NCI-H2196 treated with DMSO at 0.1 percent for 48 hours (cell line): ENCODE data around the gene TPK1.
"Not testable (repeated sequence)": the region's sequence is repeated elsewhere in the genome, so short reads cannot be mapped to it uniquely, and the experiment has no call there.

Source experiments
- DNase-seq: peaks from one replicate; lab custom pipeline; 2025; ENCODE audit not compliant: unreplicated experiment; lab: John Stamatoyannopoulos, UW

TPK1 gene

DNA sequence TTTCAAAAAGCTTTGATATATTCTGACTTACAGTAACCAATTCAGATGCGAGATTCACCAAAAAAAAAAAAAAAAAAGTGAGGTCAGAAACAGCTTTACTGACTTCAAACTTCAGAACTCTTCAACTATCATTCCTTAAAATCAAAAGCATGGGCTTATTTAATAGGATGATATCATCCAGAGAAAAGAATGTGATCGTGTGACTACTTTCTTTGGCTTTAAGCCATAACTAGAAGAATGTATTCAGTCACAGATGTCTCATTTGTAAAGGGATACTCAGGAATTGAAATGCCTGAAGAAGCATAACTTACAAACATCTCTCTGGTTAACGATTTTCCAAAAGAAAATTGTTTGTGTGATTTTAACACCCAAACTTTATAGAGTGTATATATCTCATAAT lies 11.5 kb downstream of the TPK1 start:
- DNase-seq, result no peak

DNA sequence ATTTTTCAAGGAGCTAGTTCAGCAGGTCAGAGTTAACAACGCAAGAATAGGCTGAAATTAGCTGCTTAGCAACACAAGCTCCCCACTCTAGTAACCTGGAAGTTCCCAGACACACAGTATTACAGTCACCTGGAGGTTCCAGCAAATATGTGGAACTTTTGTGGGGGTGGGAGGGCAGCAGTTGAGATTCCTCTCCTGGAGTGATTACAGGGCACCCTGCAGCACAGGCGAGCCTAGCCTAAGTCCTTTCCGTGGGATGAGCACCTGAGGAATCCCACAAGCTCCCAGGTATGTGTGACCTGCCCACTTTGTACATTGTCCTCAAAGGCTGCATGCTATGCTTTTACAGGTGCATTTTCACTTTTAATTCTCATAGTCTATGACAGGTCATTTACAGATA lies 13.6 kb downstream of the TPK1 start:
- DNase-seq, result no peak

DNA sequence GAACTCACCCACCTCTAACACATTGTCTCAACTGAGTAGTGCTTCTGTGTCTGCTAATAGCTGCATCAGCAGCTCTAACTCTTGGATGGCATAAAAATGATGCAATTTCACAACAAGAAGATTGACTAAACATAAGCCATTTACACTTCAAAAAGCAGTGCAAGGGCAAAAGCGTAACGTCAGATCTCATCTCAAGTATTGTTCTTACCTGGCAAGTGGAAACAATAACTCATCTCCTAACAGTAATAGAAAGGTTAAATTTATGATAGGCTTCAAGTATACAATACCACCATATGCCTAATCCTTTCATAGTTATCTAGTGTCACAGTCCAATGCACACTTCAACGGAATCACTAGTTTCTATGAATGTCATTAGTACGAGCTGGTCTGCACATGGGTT lies 14.8 kb downstream of the TPK1 start:
- DNase-seq, result no peak

DNA sequence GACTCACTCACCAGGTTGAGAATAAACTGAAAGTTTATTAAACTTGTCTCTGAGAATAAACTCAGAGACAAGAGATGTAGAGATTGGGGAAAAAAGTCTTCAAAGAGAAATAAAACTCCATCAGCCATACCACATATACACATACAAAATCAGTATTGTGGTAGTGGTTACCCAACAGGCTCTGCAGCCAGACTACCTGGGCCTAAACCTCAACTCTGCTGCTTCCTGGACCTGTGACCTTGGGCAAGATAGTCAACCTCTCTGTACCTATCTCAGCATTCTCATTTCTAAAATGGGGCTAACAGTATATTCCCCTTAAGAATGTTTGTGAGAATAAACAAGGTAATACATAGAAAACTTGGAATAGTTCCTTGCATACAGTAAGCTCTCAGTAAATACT lies 15.3 kb downstream of the TPK1 start:
- no peak for DNase-seq

DNA sequence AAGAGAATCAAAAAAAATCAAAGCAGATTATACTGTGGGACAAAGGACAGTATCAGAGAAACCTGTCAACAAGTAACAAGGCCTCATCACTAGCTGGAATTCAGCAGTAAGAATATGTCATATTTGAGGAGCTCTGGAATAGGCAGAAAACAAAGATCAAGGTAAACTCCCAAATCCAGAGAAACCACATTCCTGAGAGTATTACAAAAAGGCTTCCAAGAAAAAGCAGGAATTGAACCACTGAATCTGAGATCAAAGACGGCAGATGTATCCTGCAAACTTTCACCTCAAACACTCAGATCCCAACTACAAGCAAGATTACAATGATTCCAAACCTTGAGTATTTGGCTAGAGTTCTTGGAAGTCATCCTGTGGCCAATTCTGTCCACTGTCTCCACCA lies 16.3 kb downstream of the TPK1 start:
- no peak for DNase-seq

DNA sequence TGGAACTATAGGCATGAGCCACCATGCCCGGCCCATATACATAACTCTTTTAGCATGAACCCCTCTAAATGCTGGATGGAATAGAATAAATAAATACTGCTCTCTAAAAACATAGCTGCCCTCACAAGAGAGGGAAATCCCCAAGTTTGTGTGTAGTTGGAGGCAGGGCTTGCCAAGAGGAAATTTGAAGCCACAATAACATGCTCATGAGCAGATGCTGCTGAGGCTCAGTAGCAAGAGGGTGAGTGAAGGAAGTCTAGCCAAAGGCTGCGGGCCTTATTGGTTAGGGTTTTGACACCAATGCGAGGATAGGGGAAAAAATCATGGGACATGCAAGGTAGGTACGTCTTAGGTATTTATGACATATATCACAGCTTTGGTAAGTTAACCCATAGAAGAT lies 17.3 kb downstream of the TPK1 start:
- DNase-seq, result no peak

DNA sequence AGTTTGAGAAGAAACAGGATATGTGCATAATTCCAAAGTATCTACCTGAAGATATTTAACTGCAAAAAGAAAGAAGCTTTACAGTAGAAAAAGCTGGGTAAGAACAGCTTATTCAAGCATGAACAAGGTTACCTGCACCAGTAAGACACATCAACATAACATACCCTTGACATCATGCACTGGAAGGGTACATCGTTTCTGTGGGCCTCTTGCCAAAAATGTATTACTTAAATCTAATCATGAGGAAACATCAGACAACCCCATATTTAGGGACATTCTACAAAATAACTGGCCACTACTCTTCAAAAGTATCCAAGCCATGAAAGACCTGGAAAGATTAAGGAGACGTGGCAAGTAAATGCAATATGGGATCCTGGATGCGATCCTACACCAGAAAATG lies 18.9 kb downstream of the TPK1 start:
- no peak for DNase-seq

DNA sequence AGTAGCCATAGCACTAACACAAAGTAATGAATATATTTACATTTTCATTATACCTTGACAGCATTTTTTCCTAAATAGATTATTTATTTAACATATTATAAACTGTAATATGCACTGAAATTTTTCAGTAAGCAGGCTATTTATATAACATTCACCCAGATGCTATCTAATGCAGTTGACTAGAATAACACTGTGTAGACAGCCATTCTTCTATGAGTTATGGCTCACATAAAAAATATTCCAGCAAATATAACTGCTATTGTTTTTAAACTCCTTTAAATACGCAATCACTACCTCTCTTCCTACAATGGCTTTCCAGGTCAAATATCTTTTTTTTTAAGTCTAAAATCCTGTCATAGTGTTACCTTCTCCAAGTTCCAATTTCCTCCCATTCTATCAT lies 21.6 kb downstream of the TPK1 start:
- no peak for DNase-seq

DNA sequence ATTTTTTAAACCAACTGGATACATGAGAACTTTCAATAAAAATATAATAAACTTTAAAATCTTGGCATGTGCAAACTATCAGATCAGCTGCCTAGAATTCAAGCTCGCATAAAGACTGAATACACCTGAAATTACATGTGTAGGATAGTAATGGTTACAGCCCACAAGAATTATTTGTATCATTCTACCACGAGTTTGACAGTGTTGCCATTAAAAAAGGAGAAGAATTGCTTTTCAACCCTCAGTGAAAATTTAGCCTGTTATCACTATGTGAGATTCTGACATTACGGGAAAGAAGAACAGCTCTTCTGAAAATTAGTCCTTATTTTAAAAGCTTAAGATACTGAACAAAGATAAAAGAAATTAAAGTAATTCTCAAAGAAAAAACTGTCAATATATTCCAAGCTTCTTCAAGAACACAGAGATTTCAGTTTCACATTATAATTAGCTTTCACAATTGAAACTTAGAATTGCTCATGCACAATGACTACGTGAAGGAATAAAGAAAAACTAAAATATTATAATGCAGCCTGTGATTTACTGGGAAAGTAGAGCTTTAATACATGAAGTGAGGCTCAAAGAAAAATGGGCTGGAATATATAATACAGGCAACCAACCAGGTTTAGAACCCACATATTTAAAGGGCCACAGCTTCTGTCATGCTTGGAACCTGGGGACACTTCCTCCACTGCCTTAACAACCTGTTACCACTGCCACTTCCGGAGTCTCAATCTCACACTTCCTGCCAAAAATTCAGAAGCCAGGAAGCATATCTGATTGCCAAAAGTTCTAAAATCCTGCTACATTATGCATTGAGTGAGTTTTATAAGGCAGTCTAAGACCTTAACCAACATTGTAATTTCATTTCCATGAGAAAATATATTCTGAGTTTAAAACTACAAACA lies 23.2 kb downstream of the TPK1 start:
- no peak for DNase-seq

DNA sequence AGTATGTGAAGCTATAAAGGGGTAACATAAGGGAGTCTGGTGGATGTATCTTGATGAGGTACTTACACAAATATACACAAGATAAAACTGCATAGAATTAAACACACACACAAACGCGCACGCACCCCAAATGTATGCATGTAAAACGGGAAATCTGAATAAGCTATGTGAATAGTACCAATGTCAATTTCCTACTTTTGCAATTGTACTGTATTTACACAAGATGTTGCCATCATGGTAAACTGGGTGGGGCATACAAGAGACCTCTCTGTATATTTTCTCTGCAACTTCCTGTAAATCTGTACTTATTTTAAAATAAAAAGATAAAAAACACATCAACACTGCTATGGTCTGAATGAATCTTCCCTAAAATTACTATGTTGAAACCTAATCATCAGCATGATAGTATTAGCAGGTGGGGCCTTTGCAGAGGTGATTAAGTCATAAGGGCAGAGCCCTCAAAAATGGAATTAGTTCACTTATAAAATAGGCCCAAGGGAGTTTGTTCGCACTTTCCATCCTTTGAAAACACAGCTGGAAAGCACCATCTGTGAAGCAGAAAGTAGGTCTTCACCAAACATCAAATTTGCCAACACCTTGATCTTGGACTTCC lies 30.1 kb downstream of the TPK1 start:
- DNase-seq, result no peak

DNA sequence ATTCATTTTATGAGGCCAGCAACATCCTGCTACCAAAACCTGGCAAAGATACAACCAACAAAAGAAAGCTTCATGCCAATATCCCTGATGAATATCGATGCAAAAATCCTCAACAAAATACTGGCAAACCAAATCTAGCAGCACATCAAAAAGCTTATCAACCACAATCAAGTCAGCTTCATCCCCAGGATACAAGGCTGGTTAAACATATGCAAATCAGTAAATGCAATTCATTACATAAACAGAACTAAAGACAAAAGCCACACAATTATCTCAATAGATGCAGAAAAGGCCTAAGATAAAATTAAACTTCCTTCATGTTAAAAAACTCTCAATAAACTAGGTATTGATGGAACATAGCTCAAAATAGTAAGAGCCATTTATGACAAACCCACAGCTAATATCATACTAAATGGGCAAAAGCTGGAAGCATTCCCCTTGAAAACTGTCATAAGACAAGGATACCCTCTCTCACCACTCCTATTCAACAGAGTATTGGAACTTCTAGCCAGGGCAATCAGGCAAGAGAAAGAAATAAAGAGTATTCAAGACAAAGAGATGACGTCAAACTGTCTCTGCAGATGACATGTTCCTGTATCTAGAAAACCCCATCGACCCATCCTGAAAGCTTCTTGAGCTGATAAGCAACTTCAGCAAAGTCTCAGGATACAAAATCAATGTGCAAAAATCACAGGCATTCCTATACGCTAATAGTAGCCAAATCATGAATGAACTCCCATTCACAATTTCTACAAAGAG lies 35.0 kb downstream of the TPK1 start:
- not testable (repeated sequence) for DNase-seq

DNA sequence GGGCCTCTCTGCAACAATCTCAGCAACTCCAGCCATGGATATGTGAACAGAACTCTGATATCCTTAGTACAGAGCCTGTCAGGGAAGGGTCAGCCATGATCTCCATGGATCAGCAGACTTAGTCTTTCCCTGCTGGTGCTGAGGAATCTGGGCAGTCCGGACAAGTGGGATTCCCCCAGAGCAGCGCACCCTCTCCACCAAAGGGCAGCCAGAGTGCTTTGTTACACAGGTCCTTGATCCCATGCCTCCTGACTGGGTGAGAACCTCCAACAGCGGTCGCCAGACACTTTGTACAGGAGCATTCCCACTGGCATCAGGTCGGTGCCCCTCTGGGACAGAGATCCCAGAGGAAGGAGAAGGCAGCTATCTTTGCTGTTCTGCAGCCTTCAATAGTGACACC lies 38.9 kb downstream of the TPK1 start:
- no peak for DNase-seq

DNA sequence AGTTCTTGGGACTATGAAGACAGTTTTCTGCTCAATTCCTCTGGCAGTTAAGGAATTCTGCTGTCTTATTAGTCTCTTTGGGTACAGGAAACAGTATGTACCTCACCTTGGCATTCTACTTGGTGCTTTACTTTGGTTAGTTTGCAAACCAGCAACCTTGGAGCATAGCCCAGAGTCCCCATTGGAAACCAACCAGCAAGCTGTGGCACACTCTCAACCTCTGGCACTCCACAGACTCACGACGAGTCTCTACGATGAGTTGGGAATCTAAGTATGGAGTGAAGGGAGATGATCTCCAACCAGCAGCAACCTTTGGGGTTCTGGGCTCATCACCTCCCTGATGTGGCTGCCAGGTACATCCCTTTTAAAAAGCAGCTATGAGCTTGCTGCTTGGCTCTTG lies 43.8 kb downstream of the TPK1 start:
- DNase-seq, result no peak

DNA sequence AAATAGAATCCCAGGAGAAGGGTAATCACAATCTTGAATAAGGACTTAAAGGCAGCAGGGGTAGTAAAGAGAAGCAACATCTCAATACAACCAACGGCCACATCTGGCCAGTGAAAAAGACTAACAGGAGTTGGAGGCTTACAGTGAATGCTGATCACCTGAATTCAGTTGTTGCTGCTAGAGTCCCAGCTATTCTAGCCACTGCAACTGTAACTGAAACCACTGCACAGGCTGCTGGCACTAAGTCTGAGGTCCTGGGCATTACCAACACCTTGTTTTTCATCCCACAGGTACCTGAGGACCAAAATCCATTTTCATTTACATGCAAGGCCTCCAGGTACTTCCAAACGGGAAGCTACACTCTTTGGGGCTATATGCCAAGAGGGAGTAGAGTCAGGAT lies 44.4 kb downstream of the TPK1 start:
- DNase-seq, result no peak

DNA sequence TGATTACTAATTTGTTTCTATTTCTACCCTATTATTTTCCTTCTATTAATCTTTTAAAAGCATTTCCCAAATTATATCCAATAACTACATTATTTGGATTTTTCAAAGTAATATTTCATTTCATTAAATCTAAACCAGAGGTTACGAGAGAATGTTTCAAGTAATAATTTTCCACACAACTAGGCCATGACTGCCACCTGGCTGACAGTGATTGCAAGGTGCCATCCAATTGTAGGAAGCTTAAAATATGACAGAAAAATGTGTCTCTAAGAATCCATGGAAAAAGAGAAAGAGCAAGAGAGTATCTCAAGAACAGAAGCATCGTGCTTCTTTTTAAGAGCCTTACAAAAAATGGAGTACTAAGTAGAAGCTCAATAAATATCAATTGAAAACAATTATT lies 48.7 kb downstream of the TPK1 start:
- DNase-seq, result no peak

DNA sequence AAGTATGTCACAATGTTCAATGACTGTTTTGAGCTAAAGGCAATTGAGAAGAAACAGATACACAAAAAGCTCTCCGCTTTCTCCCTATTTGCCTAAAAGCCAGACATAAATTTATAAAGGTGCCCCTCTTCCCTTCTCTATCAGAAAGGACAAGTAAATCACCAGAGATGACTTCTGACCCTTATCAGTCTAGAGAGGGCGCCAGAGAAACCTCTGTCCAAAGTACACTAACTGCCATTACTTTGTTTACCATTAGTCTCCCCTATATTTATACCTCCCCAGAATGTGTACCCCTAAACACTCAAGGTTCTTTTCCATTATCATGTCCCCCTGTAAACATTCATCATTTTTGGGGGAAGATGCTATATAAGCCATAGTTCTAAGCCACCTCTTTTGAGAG lies 49.3 kb downstream of the TPK1 start:
- no peak for DNase-seq

DNA sequence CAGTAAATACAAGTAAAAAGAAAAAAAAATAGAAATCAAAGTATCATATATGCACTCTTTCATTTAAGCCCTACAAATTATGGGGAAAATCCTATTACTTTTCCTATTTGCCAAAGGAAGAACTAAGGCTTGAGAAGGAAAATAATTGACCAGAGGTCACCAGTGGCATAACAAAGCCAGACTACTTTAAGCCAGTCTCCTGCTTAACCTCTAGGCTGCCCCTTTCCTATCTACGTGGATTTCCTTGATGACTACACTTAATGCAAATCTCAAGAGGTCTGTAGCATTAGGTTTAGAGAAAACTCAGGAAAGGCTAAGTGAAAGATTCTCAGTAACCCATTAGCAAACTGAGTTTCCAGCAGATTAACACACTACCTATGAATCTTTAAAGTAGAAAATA lies 49.8 kb downstream of the TPK1 start:
- DNase-seq, result no peak

DNA sequence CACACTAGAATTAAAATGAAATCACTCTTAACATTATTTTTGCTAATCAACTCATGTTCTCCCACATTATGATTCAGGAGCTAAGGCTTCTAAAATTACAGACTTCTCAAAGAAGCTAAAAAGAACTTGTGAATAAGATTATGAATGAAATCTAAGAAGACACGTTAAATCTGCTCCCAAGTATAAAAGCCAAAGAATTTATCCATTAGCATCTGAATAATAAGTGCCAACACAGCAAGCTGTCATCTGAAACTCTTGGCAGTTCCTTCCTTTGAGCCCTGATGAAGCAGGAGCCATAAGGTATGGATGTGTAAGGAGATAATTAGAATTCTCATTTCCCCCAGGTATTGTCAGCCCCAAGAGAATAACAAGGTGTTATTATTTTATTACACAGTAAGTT lies 50.3 kb downstream of the TPK1 start:
- no peak for DNase-seq

DNA sequence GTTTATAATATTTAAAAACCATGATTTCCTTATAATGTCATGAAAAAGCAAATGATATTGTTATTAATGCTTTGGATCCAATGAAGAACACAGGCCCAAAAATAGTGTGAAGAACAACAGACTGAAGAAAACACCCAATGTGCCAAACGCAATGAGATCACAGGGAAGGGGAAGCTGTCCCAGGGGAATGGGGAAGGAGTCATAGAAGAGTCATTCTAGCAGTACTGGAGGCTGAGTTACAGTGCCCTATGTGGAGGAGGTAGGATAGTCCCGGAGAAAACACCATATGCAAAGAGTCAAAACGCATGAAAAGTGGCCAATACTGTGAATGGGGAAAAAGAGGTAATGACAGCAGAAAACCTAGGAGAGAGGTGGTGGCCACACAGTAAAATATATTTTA lies 50.9 kb downstream of the TPK1 start:
- DNase-seq, result no peak

DNA sequence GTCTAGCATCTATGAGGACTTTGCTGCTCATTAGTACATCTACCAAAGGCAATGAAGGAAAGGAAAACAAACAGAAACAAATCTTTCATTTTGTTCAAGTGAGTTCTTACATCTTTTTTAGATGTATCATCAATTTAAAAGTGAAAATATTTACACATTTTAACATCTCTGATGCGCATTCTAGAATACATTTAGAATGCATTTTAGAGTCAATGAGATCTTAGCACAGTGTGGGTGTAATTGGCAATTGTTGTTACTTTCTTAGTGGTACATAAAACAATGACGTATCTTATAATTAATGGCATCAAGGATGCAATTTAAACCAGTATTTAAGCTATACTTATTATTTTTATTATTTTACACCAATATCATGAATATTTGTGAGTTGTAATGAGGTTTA lies 51.4 kb downstream of the TPK1 start:
- DNase-seq, result no peak

DNA sequence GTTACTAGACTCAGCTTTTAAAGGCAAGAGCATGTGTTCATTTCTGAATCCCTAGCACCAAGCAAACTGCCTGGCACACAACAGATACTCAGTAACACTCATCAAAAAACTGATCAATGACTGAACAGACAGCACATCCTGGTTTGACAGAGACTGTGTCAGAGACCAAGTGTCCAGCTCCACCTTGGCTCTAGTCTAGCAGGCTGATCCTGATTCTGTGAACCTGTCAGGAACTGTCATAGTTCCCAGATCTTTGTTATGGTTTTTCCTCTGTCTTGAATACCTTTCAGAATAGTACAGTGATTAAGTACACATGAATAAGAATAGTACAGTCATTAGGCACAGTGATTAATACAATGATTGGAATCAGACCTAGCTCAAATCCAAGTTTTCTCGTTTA lies 53.0 kb downstream of the TPK1 start:
- DNase-seq, result no peak

DNA sequence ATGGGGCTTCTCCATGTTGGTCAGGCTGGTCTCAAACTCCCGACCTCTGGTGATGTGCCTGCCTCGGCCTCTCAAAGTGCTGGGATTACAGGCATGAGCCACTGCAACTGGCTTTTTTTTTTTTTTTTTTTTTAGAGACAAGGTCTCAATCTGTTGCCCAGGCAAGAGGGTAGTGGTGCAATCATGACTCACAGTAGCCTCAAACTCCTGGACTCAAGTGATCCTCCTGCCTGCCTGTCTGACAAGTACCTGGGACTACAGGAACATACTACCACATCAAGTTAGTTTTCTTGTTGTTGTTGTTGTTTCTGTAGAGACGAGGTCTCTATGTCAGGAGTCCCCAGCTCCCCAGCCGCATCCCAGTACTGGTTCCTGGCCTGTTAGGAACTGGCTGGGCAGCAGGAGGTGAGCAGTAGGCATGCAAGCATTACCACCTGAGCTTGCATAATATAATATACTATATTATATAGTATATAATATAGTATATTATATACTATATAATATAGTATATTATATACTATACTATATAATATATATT lies 55.7 kb downstream of the TPK1 start:
- no peak for DNase-seq
